NT2/D1 (cell line): ENCODE data around the gene TPRA1.

Source experiments
- SUZ12 ChIP-seq: IDR thresholded peaks from 2 replicates; pipeline ENCODE4 v1.6.1; 2011; ENCODE audit not compliant: insufficient read length, insufficient read depth; ENCODE audit errors: extremely low read depth
- YY1 ChIP-seq: IDR thresholded peaks from 2 replicates; pipeline ENCODE4 v1.6.1; 2011; ENCODE audit not compliant: insufficient read length, insufficient read depth

DNA sequence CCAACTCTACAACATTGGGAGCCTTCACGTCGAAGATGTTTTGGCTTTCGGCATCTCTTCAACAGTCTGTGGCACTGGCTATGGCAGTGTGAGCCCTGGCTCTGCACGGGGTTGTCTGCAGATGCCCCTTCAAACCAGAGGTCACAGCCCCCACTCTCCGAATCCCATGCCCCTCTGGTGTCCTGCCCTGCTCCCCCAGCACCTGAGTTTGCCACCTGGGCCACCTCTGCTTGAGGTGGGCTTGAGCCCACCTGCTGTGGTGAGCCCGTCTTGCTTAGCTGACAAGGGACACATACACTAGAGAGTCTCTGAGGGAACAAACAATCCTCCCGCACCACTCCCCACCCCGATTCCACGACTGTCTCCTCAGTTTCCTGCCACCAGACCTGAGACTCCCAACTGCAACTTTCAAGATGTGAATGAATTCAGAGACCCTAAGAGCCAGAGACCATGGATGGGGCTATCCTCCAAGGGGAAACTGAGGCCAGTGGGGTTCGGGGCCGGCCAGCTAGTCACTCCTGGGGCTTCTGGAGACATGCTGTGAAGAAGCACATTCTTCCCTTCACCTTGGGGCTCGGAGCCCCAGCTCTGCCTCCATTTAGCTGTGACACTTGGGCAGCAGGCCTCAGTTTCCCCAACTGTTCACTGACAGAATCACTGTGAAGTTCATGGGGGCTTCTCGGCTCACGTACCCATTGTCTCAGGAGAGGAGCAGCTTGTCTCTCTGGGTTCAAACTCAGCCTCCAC is 44.6 kb downstream of the TPRA1 start:
- no peak for TF ChIP-seq YY1
- no peak for TF ChIP-seq SUZ12
